Astrocyte of the spinal cord (primary cell): ENCODE results near the gene GPR32.

Experiments used
- DNase-seq: peaks from one replicate; pipeline ENCODE4 v3.0.0; 2011; ENCODE audit warnings: low read depth, low spot score
- H3K4me3 ChIP-seq: 2 replicates; pipeline ENCODE4 v1.5.1; 2011; ENCODE audit warnings: low read depth, mild to moderate bottlenecking, low read length, moderate library complexity
- CTCF ChIP-seq: IDR thresholded peaks from 2 replicates; pipeline ENCODE4 v1.5.1; 2012; ENCODE audit warnings: low read depth, mild to moderate bottlenecking, low read length, inconsistent platforms
- in situ Hi-C: cut with HindIII; loops from 2 replicates; pipeline ENCODE4 v1.10.0; 2017; ENCODE audit warnings: low sequenced_read_pairs

Gene GPR32

GRCh38 chr19:50794074-50794875 is 24.0 kb downstream of the GPR32 start:
- H3K4me3 ChIP-seq: no peak overlapping the region
- no peak for DNase-seq
- TF ChIP-seq CTCF: no peak
- in situ Hi-C loops: no loop called here

GRCh38 chr19:50794876-50795663 is 24.8 kb downstream of the GPR32 start:
- no peak overlapping the region for H3K4me3 ChIP-seq
- TF ChIP-seq CTCF: peak; percentile 8
- in situ Hi-C loops: no loop called here
- no peak for DNase-seq

GRCh38 chr19:50795664-50796073 is 25.4 kb downstream of the GPR32 start:
- in situ Hi-C loops: no loop called here
- DNase-seq: no peak
- no peak for TF ChIP-seq CTCF
- H3K4me3 ChIP-seq: no peak overlapping the region

GRCh38 chr19:50796128-50796633 is 25.9 kb downstream of the GPR32 start:
- in situ Hi-C loops: no loop called here
- no peak overlapping the region for H3K4me3 ChIP-seq
- DNase-seq: no peak
- TF ChIP-seq CTCF: no peak

GRCh38 chr19:50796634-50797428 is 26.6 kb downstream of the GPR32 start:
- in situ Hi-C loops: no loop called here
- no peak for TF ChIP-seq CTCF
- no peak overlapping the region for H3K4me3 ChIP-seq
- DNase-seq: no peak

- in situ Hi-C loops: no loop called here
- DNase-seq: no peak
- no peak overlapping the region for H3K4me3 ChIP-seq
- TF ChIP-seq CTCF: no peak
These were observed 27.1 kb downstream of the GPR32 start for GRCh38 chr19:50797429-50797780.
